SK-N-SH (cell line): ENCODE measurements around the gene LEMD1.

Experiments
- CTCF ChIP-seq: fragments of 200-600 bp; sonication (generic); IDR thresholded peaks from 2 replicates; pipeline ENCODE4 v1.6.1; 2017; ENCODE audit warnings: antibody characterized with exemption, mild to moderate bottlenecking, moderate library complexity
- FOXJ3 ChIP-seq: sonication (generic); formaldehyde crosslinking; IDR thresholded peaks from 2 replicates; pipeline ENCODE4 v1.5.1; 2020; ENCODE audit warnings: mild to moderate bottlenecking, missing genetic modification reagents
- GATA2 ChIP-seq: sonication (generic); formaldehyde crosslinking; IDR thresholded peaks from 2 replicates; pipeline ENCODE4 v1.5.0; 2020; ENCODE audit warnings: mild to moderate bottlenecking, missing genetic modification reagents
- MEF2A ChIP-seq: IDR thresholded peaks from 2 replicates; pipeline ENCODE4 v1.4.0; 2012; ENCODE audit warnings: low read depth, borderline replicate concordance
- RFX5 ChIP-seq: IDR thresholded peaks from 2 replicates; pipeline ENCODE4 v1.6.1; 2012; ENCODE audit warnings: mild to moderate bottlenecking, improper control_type of control experiment, low read length

GRCh38 chr1:205340676-205341075 is 81.2 kb downstream of the LEMD1 start:
- no peak for TF ChIP-seq RFX5
- TF ChIP-seq FOXJ3 (CRISPR knock-in tag), result no peak
- TF ChIP-seq GATA2 (CRISPR knock-in tag), result no peak
- no peak for TF ChIP-seq CTCF
- TF ChIP-seq MEF2A, result no peak
